ENCODE measurements around the gene MED29. TPM values are rescaled to one million over a fixed set of nuclear protein-coding genes. Genes with fewer than 3 reads are reported as not detected.

The MED29 gene
- total and polyA plus RNA-seq, 2 of the 13 experiments (the other 11 are each of a cell fraction or from before 2014, with no cell fraction given) = 14.0 to 19.7 TPM

- no peak for TF ChIP-seq RNF219 (CRISPR knock-in tag; IDR thresholded peaks at IDR 0.05)
- TF ChIP-seq SKI (IDR thresholded peaks at IDR 0.05; ENCODE audit: partially characterized antibody) = peak; percentile 86
- peak; percentile 100 for TF ChIP-seq ZNF687 (CRISPR knock-in tag; IDR thresholded peaks at IDR 0.05)
- TF ChIP-seq ZNF44 (CRISPR knock-in tag; IDR thresholded peaks at IDR 0.05) = no peak
- no peak for TF ChIP-seq KAT7 (CRISPR knock-in tag; IDR thresholded peaks at IDR 0.05; ENCODE audit: borderline replicate concordance)
- no peak for TF ChIP-seq KLF15 (CRISPR knock-in tag; IDR thresholded peaks at IDR 0.05; ENCODE audit: borderline replicate concordance)
- TF ChIP-seq ZBED4 (CRISPR knock-in tag; IDR thresholded peaks at IDR 0.05; ENCODE audit: borderline replicate concordance) = no peak; the same call in 1 of the 2 replicates
- TF ChIP-seq RAD21 (CRISPR knock-in tag; IDR thresholded peaks at IDR 0.05) = 0 out of 2 replicates have a peak, but pooled peaks have one; percentile 14
- TF ChIP-seq PHF5A (CRISPR knock-in tag; IDR thresholded peaks at IDR 0.05; ENCODE audit: low read depth, unreplicated experiment) = peak; percentile 81
- TF ChIP-seq NR2F1 (CRISPR knock-in tag; IDR thresholded peaks at IDR 0.05) = 0 out of 4 replicates have a peak, but pooled peaks of 1 of the 2 experiments have one; percentile 8
- TF ChIP-seq REPIN1 (CRISPR knock-in tag; IDR thresholded peaks at IDR 0.05; ENCODE audit: borderline replicate concordance, low read depth) = peak; percentile 83
- 0 out of 2 replicates have a peak, but pooled peaks have one; percentile 76 for TF ChIP-seq ZNF235 (CRISPR knock-in tag; IDR thresholded peaks at IDR 0.05; ENCODE audit: borderline replicate concordance)
- peak; percentile 39 for TF ChIP-seq NFYB (CRISPR knock-in tag; IDR thresholded peaks at IDR 0.05)
Measured at GRCh38 chr19:39401549-39402345, 10.6 kb downstream of the MED29 start (continued).

Measured in HepG2 (cell line).